SKM-1 treated with dmso at 0.1 percent for 144 hours (cell line): ENCODE measurements around the gene TRPM3.

Source experiments
- DNase-seq: peaks from one replicate; lab custom pipeline; 2025; ENCODE audit not compliant: unreplicated experiment; lab: John Stamatoyannopoulos, UW

TRPM3 gene

DNA sequence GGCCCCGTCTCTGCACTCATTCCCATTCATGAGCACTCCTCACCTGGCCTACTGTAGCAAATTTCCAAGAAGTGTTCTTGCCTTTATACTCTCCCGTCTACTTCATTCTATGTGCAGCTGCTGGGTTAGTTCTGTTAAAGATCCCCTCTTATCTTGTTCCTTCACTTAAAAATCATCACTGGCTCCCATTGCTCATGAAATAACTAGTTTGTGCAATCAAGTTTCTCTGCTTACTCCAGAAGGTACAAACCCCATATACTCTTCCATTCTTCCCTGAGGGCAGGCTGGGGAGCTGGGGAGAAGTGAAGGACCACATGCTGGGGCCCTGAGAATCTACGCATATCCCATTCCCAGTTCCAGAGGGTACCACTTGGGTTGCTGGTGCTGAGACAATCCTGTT, 622.6 kb downstream of the TRPM3 start:
- no peak for DNase-seq

DNA sequence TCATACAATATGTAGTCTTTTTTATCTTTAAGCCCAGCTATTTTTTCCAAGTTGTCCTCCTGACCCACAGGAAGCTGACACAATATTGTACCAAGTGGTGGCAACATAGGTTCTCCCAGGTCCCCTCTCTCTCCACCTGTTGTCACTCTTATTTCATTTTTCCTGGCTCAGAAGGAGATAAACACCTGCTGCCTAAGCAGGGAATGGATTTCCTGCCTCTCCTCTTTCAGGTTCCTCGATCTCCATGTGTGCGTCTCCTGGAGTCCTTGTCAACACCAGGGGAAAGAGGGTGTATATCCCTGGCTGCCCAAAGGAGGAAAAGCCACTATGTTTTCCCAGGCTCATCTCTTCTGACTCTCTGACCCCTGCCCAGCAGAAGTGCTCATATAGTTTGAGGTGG, 625.2 kb downstream of the TRPM3 start:
- no peak for DNase-seq

DNA sequence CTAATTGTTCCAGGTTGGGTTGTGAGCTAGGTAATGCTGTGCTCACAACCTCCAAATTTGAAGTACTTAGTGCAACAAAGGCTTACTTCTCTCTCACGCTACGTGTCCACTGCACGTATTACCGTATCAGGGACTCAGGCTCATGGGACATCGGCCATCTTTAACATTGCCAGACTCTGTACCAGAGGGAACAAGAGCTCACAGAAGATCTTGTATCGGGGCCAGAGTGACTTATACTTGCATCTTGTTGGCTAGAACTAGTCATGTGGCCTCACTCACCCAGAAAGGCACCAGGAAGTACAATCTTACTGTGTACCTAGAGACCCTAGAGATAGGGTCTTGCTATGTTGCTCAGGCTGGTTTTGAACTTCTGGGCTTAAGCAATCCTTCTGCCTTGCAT, 625.9 kb downstream of the TRPM3 start:
- no peak for DNase-seq

DNA sequence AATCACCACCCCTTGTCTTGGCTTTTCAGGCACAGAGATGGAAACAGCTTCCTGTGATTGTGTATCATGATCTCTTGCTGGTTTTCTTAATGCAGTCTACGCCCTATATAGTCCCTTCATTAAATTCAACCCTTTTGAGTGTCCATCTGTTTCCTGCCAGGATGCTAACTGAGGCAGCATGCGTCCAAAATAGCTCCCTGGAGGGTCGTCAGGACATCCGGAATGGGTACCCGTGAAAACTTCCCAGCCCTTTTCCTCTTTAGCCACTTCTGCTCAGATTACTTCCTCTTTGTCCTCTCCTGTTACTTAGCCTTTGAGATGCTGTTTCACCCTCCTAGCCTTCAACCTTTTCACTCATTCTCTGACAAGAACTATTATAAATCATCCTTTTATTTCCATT, 627.2 kb downstream of the TRPM3 start:
- no peak for DNase-seq

DNA sequence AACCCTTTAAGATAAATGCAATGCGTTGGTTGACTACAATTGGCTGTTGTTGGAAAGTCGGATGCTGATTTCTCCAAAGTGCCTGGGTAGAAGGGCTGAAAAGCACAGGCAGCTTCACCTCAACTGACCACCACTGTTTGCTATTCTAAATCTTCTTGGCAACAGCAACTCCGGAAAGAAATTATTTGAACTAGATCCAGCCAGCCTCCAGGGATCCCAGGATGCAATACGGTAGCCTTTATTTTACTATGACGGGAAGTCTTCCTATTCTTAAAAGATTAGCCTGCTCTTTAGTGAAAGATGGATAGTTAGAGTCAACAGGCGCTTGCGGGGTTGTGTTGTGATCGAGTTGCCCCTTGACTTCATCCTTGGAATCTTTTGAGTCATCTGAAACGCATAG, 628.4 kb downstream of the TRPM3 start:
- no peak for DNase-seq

DNA sequence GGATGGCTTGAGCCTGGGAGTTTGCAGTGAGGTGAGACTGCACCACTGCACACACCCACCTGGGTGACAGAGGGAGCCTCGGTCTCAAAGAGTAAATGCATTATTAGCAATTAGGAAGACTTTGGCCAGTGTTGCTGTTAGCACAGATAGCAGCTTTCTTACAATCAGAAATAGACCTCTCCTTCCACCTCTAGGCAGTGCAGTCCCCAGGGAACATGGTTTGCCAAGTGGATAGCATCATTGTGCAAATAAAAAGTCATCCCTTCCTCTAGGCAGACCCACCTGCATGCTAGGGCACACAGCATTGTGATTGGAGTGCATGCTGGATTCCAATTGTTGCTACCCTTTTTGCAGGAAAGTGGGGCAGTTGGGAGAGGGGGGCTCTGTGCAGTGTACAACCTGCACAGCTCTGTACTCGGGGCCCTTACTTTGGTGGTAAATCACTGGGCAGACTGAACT, 629.1 kb downstream of the TRPM3 start:
- DNase-seq = no peak

DNA sequence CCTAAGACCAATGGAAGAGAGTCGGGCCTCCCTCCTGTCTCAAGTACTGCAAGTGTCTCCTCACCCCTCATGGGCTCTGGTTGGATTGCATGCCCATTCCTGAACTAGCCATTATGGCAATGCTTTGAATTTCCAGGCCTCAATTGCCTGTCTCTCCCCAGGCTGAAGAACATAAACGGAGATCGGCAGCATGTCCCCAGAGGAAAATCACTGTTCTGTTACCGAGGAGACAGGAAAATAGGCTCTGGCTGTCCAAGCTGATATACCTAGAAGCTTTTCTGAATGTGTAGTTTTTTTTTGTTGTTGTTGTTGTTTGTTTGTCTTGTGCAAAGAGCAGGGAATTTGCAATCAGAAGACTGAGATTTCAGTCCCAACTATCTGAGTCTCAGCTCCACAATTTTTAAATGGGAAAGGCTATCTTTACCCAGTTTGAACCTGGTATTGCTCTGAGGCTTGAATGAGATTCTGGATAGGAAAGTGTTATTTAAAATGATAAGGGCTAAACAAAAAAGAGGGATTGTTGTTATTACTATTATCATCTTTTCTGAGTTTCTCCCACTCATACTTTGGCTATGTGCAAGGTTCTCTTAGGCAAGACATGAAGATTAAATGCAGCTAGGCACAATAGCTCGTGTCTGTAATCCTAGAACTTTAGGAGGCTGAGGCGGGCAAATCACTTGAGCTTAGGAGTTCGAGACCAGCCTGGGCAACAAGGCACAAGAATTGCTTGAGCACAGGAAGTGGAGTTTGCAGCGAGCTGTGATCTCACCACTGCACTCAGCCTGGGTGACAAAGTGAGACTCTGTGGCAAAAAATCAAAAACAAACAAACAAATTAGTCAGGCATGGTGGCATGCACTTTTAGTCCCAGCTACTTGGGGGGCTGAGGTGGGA, 629.7 kb downstream of the TRPM3 start:
- DNase-seq = no peak

DNA sequence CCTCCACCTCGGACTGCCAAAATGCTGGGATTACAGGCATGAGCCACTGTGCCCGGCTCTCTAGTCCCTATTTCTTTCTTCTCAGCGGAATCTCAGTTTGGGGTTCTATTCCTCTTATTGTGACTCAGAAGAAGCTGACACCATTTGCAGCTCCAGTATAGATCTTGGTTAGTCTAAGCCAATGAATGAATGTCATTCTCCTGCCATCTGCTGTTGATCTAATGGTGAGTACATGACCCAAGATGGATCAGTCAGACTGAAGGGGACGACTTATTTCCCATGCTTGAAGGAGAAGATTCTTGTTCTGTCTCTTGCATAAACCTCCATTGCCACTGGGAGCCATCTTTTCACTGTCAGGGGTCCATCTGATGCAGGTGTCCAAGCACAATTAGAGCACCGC, 630.9 kb downstream of the TRPM3 start:
- no peak for DNase-seq

DNA sequence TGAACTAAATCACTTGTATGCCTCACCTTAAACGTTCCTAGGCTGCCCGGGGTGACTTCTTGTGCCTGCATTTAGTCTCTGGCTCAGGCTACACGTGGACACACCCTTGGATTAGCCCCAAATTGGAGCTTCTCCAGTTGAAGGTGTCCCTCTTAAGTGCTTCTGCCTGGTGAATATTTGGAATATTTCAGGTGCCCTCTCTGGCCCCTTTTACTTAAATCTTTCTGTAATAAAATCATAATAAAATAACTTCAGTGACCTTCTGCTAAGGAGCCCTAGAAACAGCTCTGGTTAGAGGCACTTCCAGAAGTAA, 632.7 kb downstream of the TRPM3 start:
- DNase-seq = no peak

DNA sequence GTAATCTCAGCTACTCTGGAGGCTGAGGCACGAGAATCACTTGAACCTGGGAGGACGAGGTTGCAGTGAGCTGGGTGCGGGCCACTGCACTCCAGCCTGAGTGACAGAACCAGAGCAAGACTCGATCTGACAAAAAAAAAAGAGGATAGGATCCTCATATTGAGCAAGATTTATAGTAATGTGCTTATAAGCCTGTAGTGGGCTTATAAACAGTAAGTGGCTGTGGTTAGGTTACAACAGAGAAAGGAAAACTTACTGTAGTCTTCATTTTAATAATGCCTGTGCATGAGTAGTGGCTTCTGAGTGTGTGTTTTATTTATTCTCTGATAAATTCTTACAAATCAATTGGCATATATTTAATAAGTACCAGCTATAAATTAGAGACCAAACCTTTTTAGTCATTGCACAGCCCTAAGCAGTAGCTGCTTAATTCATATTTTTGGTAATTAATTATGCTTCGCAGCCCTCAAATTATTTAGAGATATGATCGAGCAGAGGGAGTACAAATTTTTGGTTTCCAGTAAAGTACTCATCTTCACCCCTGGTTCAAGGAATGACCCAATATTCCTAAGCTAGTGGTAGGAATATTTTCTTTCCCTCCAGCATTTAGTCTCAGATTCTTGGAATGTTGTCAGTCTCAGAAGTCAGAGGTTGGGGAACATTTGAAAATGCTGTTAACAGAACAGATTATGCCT, 633.2 kb downstream of the TRPM3 start:
- no peak for DNase-seq

DNA sequence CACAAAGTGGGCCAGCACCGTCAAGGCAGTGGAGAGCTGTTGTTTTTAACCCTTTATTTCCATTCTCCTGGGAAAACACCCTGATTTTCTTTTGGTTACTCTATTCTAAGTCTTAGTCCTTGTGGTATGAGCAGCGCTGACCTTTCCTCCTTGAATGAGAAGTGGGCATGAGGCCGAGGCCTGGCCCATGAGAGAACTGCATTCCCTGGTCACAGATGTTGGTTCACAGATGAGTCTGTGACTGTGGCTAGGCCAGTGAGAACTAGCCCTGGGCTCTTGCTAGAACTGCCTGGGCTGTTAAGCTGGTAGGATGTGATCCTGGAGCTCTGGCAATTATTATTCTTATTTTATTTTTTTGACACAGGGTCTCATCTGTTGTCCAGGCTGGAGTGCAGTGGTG, 635.3 kb downstream of the TRPM3 start:
- no peak for DNase-seq

DNA sequence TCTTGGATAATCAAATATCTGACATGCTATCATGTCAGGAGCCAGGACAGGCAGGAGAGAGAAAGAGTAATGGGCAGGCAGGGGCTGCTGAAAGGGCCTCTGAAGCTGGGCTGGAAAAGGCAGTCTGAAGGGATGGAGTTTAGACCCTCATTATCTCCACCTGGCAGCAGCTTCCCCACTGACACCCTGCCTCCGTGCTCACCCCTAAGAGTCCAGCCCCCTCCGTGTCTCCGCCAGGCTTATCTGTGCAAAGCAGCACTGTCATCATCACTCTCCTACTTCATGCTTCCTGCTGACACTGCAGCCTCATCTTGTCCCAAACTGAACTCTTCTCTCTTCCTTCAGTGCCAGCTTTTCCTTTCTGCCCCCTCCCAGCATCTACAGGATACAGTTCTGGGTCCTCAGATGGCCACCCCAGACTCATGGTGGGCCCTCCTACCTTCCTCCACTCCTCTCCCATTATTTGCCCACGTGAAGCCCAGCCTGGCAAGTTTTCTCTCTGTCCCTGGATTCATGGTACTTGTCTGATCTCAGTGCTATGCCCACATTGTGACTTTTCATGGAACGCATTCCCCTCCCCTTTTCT, 636.1 kb downstream of the TRPM3 start:
- no peak for DNase-seq

DNA sequence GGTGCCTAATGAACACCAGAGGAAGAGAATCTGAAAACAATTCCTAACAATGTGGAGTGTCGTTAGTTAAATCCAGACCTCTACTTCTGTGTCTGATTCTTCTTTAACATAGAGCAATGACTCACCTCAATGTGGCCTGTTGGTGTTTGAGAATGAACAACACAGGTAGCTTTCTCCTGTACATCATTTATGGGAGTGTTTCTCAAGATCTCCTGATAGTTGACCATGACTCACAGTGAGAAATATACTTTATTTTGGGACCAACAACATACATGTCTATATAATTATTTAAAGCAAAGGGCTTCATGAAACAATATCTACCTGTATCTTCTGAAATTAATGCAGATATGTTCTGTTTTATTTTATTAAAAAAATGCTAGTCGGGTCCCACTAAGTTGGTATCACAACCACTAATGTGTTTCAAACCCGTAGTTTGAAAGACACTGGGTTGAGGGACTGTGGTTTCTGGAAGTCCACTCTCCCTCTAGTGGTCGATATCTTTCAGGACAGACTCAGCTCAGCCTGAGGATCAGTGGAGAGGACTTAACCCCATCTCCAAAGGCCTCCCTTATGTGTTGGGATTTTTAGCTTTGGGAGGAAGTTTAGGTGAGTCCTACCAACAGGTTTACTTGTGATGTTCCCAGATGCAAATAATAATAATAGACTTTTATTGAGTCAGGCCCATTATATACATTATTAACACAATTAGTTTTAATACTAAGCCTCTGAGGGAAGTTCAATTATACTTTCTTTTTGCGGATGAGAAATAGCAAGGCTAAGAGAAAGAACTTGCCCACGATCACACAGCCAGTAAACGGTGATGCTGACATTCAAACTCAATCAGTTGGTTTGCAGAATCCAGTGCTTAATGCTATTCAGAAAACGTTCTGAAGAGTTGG, 636.9 kb downstream of the TRPM3 start:
- DNase-seq = peak; percentile 26

DNA sequence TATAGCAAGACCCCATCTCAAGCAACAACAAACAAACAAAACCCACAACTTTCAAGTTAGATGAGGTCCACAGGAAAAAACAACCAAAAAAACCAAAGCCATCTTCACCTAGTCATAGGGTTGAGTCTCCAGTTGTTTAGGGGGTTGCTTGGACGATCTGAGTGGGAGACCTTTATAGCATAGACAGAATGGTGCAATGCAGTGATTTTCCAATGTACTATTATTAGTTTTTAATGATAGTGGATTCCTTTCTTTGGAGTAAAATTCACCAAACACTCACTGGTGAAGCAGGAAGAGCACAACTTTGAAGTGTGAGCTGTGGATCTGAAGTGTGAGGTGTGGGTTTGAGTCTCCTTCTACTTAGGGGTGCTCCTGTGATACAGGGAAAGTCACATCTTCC, 640.0 kb downstream of the TRPM3 start:
- DNase-seq = no peak

DNA sequence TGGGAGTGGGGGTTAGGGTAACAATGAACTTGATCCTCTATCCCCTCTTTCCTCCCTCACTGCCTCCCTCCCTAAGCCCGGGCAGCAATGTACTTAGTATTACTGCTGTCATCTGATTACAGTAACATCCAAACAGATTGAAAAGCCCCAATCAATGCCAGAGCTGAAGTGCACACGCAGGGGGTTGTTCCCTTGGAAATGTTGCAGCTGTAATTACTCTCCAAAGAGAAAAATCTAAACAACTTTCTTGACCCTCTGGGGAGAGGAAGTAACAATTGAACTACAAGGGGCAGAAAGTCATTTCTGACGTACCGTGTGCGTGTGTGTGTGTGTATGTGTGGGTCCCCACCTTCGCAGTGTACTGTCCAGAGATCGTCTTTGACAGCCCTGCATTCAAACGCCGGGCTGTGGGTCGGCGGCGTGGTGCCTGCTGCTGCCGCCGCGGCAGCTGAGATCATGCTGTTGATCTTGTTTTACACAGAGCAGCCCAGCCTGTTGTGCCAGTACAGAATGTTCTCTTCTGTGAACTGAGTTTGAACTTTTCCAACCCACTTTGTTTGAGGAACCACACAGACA, 640.9 kb downstream of the TRPM3 start:
- no peak for DNase-seq

DNA sequence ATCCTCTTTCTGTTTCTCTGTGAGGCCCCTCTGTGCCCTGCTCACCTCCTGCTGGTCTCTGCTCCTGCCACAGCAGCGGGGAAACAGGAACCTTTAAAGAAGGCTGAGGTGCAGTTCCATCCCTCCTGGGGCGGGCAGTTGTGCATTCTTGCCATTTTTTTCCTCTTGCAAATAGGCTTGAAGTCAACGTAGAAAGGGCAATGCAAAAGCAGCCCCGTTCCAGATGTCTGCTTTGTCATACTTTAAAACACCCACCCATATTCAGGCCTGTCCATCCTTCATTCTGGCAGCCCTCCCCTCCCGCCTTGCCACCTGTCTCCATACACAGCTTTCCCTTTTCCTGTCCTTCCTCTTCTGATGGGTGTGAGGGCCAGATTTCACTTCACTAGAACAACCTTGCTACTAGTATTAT, 641.5 kb downstream of the TRPM3 start:
- no peak for DNase-seq
